Glutamatergic neuron (in vitro differentiated cells): Measurements from ENCODE around the gene MRPL48. TPM values are rescaled to one million over a fixed set of nuclear protein-coding genes. Genes with fewer than 3 reads are reported as not detected.
A peak's percentile ranks its signal among the peaks of the same experiment; 100 is the strongest.

ENCODE experiments used
- DNase-seq: peaks from one replicate; pipeline ENCODE4 v3.0.0; 2022
- H3K27ac Mint-ChIP-seq: one replicate; pipeline ENCODE4 v1.8.0; 2020; ENCODE audit warnings: mild to moderate bottlenecking, mixed read lengths, inconsistent platforms; ENCODE audit not compliant: unreplicated experiment
- H3K27me3 Mint-ChIP-seq: one replicate; pipeline ENCODE4 v1.8.0; 2020; ENCODE audit warnings: mild to moderate bottlenecking, moderate library complexity, mixed read lengths, inconsistent platforms; ENCODE audit not compliant: unreplicated experiment
- H3K36me3 Mint-ChIP-seq: one replicate; pipeline ENCODE4 v1.8.0; 2020; ENCODE audit warnings: mild to moderate bottlenecking, mixed read lengths, inconsistent platforms; ENCODE audit not compliant: unreplicated experiment
- H3K4me1 Mint-ChIP-seq: one replicate; pipeline ENCODE4 v1.8.0; 2020; ENCODE audit warnings: mild to moderate bottlenecking, low read depth, mixed read lengths, inconsistent platforms; ENCODE audit not compliant: unreplicated experiment
- H3K4me3 Mint-ChIP-seq: one replicate; pipeline ENCODE4 v1.8.0; 2020; ENCODE audit warnings: mild to moderate bottlenecking, mixed read lengths, inconsistent platforms; ENCODE audit not compliant: unreplicated experiment
- H3K9me3 Mint-ChIP-seq: one replicate; pipeline ENCODE4 v1.8.0; 2020; ENCODE audit warnings: mild to moderate bottlenecking, moderate library complexity, mixed read lengths, inconsistent platforms; ENCODE audit not compliant: unreplicated experiment
- CTCF ChIP-seq: fragments of 200-600 bp; sonication (generic); IDR thresholded peaks from one replicate; pipeline ENCODE4 v1.5.0; 2021; ENCODE audit not compliant: partially characterized antibody, unreplicated experiment
- total RNA-seq: library from RNA; stranded (reverse); fragmentation: NEBNext Ultra II Directional; extraction: Animal tissue kit (Norgen Biotek cat#: 25700); gene quantifications from one replicate; pipeline ENCODE4 v1.2.1, GENCODE V29; 2021; ENCODE audit not compliant: unreplicated experiment

MRPL48 gene
- total RNA-seq, 1 donor from 2014 or later = 30.5 TPM

- H3K9me3 Mint-ChIP-seq = peaks cover 10% of the 10 kb centered on the region
- peaks cover 6% of the 10 kb centered on the region for H3K36me3 Mint-ChIP-seq
- peak; percentile 18 for DNase-seq
- peaks cover 15% of the 10 kb centered on the region for H3K4me1 Mint-ChIP-seq
- H3K27me3 Mint-ChIP-seq = peaks cover 9% of the 10 kb centered on the region
- peak overlapping the region; percentile 55 for H3K4me3 Mint-ChIP-seq
- H3K27ac Mint-ChIP-seq = peak overlapping the region; percentile 90
- no peak for TF ChIP-seq CTCF
Observed at GRCh38 chr11:73872749-73873357, 85.2 kb downstream of the MRPL48 start.

GRCh38 chr11:73875380-73875779, 87.7 kb downstream of the MRPL48 start:
- TF ChIP-seq CTCF = no peak
- Mint-ChIP-seq H3K4me3 (peak overlapping the region; percentile 99), H3K36me3 (peaks cover 6% of the 10 kb centered on the region), H3K9me3 (peaks cover 10% of the 10 kb centered on the region), H3K27me3 (peaks cover 6% of the 10 kb centered on the region), H3K27ac (peak overlapping the region; percentile 94), H3K4me1 (peaks cover 15% of the 10 kb centered on the region)
- no peak for DNase-seq

GRCh38 chr11:73875840-73876239, 88.2 kb downstream of the MRPL48 start:
- Mint-ChIP-seq H3K27ac (peak overlapping the region; percentile 94), H3K9me3 (peaks cover 10% of the 10 kb centered on the region), H3K27me3 (peaks cover 6% of the 10 kb centered on the region), H3K4me1 (peaks cover 15% of the 10 kb centered on the region), H3K36me3 (peaks cover 6% of the 10 kb centered on the region), H3K4me3 (peak overlapping the region; percentile 99)
- peak; percentile 22 for DNase-seq
- no peak for TF ChIP-seq CTCF

- peak within 1 kb of the TSS; percentile 99 for H3K4me3 Mint-ChIP-seq
- peaks cover 6% of the 10 kb centered on the region for H3K36me3 Mint-ChIP-seq
- H3K27me3 Mint-ChIP-seq = peaks cover 6% of the 10 kb centered on the region
- peak; percentile 90 for DNase-seq
- TF ChIP-seq CTCF = no peak
- peaks cover 10% of the 10 kb centered on the region for H3K9me3 Mint-ChIP-seq
- peaks cover 15% of the 10 kb centered on the region for H3K4me1 Mint-ChIP-seq
- H3K27ac Mint-ChIP-seq = peak within 1 kb of the TSS; percentile 94
Observed at GRCh38 chr11:73876424-73877310, 89.0 kb downstream of the MRPL48 start, which contains the start of the genes COA4 and PAAF1. COA4 (minus strand) TSS chr11:73876846; CDS start chr11:73873378, 3,468 bp downstream. PAAF1 (plus strand) TSS chr11:73876999; CDS start chr11:73877022, 23 bp downstream.
